NK-92 treated with Interleukin-12 subunit alpha and Interleukin-12 subunit beta, amount 100 ng/mL, for 24 hours (cell line): Measurements from ENCODE around the gene KRTAP5-9.
"Not testable (repeated sequence)": the region's sequence is repeated elsewhere in the genome, so short reads cannot be mapped to it uniquely, and the experiment has no call there.

Experiments used
- DNase-seq: peaks from one replicate; lab custom pipeline; 2025; lab: John Stamatoyannopoulos, UW

The KRTAP5-9 gene

DNA sequence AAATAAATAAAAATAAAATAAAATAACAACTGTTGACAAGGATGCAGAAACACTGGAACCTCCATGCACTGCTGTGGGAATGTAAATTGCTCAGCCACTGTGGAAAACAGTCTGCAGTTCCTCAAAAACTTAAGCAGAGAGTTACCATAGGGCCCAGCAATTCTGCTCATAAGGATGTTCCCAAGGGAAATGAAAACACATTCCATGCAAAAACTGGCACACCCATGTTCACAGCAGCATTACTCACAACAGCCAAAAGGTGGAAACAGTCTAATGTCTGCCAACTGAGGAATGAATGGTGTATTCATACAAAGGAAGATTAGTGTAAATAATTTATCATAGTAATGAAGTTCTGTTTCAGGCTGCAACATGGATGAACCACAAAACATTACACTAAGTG, 13.9 kb downstream of the KRTAP5-9 start:
- no peak for DNase-seq

DNA sequence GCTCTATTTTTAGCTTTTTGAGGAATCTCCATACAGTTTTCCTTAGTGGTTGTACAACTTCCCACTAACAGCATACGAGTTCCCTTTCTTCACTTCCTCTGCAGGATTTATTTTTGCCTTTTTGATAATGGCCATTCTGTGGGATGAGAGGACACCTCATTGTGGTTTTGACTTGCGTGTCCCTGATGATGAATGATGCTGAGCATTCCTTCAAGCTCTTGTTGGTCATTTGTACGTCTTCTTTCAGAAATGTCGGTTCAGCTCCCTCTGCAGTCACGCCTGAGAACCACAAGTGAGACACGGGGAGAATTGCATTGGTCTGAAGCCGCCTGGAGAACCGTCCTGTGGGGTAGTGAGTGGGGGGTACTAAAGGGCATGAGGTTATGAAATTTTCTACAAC, 15.2 kb downstream of the KRTAP5-9 start:
- no peak for DNase-seq

DNA sequence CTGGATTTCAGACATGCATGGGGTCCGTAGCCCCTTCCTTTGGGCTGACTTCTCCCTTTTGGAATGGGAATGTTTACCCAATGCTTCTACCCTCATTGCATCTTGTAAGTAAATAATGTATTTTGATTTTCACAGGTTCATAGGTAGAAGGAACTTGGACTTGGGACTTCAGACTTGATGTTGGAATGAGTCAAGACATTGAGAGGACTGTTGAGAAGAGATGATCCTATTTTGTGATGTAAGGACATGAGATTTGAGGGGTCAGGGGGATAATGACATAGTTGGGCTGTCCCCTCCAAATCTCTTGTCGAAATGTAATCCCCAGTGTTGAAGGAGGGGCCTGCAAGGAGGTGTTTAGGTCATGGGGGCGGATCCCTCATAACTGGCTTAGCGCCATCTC, 16.2 kb downstream of the KRTAP5-9 start:
- no peak for DNase-seq

DNA sequence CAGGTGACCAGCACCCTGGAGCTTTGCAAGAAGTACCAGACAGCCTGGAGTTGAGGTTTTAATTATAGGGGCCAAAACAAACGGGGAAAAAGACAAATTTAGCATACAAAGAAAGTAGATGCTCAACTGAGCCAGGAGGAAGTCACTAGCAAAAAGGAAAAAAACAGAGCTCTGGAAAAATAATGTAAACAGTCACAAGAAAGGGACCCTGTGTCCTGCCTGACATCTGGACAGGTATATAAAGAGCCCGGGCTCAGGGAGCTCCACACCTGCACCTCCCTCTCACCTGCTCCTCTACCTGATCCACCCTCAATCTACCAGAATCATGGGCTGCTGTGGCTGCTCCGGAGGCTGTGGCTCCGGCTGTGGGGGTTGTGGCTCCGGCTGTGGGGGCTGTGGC, 17.0 kb downstream of the KRTAP5-9 start, which contains the start of gene KRTAP5-10:
TSS of gene KRTAP5-10 (plus strand) at position 301 of the 400 bp plus-strand sequence. CDS start at position 326, 25 bp downstream.
- DNase-seq: no peak

DNA sequence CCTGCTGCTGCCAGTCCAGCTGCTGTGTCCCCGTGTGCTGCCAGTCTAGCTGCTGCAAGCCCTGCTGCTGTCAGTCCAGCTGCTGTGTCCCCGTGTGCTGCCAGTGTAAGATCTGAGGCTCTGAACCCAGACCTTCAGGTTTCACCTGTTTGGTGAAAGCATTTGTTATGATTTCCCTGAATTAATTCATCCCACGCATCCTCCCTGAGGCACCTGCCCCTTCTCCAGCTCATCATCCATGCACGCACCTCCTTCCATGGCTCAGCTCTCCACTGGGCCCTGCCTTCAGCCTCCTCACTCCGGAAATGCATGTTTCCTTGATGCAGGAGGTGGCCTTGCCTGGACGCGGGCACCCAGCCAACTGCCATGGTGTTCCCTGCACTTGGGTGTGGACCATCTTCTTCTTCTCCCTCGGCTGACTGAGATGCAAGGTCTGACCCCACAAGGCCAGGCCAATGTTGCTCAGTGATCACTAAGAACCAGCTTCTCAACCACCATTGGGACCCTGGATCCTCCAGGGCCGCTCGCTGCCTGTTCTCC, 17.9 kb downstream of the KRTAP5-9 start:
- no peak for DNase-seq

DNA sequence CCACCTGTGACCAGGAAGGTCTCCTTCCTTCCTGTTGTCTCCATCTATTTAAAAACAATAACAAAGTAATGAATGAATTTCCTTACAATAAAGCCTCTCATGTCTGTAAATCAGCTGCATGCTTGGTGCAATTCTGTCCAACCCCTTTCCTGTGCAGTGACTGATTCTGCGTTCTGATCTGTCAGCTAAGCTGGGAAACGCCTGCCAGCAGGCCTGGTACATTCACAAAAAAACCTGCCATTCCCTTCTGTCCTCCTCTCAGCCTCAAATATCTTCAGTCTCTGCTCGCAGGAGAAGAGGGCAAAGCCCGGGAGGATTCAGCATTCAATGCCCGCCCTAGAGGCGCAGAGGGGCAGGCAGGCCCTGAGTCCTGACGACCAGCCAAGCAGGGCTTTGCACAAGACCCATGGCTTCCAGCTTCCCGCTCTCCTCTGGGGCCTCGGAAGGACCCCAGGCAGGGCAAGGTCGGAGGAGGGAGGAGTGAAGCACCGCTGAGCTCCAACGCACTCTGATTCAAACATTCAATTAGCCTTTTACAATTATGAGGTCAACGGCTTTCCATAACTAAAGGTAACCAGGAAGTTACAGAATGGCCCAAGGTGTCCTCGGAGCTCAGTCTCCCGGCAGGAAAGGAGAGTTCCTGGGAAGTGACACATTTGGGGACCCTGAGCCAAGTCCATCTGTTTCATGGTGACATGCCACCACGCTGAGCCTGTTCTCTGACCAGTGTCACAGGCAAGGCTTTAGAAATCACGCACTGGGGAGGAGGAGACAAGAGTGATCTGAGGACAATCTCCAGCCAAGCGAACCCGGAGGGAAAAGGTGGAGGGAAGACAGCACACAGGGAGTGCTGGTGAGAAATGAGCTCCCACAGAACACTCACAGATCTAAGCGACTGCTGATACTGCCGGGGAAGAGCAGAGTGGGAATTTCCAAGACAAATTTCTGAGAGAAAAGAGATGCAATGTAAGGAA, 18.7 kb downstream of the KRTAP5-9 start:
- not testable (repeated sequence) for DNase-seq

DNA sequence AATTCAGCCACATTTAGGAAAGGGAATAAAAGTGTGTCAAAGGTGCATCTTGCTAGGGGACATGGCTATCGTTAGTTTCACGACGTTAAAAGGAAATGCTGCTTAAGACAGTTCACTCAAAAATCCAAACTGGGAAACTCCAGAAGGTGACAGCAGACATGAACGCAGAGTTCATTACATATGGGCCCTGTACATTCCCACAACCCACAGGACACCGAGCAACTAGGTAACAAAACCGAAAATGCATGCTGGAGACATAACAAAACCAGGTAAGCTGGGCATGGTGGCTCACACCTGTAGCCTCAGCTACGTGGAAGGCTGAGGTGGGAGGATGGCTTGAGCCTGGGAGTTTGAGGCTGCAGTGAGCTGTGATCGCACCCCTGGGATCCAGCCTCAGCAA, 19.4 kb downstream of the KRTAP5-9 start:
- DNase-seq: not testable (repeated sequence)

DNA sequence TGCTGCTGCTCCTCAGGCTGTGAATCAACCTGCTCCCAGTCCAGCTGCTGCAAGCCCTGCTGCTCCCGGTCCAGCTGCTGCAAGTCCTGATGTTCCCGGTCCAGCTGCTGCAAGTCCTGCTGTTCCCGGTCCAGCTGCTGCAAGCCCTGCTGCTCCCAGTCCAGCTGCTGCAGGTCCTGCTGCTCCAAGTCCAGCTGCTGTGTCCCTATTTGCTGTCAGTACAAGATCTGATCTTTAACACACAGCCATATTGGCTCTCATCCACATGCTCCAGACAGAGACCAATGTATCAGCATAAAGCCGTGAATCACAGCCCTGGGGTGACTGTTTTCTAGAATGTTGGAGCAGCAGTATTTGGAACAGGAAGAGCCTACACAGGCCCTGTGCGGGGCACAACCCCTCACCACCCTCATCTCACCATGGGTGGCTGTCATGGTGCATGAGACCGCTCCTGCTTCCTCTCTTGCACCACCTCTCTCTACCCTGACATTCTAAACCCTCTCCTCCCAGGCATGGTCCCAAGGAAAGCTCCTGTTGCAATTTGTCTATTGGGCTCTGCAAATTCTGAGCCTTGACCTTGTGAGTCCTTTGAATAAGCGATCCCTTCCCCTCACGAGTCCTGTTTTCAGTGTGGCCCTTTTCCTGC, 20.6 kb downstream of the KRTAP5-9 start:
- no peak for DNase-seq

DNA sequence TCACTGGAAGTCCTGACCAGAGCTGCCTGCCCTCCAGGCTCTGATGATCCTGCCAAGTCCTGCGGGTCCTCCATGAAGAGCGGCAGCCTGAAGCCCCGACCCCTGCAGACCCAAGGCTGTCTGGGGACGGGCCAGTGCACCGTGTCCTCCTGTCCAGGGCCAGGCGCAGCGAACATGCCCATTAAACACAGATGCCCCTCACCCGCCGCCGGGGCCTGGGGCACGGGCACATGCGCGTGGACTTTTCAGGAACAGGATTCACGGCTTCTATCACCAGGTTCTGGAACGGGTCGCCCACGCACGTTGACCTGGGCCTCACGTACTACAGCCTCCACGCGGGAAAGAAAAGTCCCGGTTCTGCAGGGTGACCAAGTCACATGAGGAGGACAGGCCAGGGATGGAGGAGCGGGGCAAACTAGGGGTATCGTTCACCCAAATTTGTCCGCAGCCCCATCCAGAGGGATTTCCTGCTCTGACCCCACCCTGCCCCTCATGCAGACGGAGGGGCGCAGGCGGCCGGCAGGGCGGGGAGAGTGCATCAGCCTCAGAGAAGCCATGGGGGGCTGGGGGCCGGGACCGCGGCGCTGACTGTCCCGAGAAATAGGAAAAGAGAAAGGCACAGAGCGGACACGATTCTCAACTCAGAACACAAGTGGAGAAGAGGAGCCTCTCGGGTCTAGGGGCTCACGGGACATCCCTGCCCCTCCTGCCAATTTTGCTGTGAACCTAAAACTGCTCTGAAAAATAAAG, 23.1 kb downstream of the KRTAP5-9 start:
- not testable (repeated sequence) for DNase-seq

DNA sequence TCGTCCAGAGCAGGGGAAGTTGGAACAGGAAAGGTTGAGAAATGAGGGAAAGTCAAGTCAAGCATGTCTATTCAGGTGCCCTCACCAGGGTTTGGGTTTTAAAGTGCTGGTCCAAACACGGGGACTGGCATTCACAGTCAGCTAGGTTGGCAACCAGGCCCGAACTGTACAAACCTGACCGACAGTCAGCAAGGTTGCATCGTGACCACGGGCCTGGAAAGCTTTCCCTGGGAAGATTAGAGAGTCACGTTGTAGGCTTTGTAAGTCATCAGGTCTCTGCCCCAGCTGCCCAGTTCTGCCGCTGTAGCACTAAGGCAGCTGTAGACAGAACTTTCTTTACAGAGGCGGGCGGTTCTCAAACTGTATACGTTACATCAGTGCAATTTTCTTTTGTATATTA, 24.6 kb downstream of the KRTAP5-9 start:
- no peak for DNase-seq

DNA sequence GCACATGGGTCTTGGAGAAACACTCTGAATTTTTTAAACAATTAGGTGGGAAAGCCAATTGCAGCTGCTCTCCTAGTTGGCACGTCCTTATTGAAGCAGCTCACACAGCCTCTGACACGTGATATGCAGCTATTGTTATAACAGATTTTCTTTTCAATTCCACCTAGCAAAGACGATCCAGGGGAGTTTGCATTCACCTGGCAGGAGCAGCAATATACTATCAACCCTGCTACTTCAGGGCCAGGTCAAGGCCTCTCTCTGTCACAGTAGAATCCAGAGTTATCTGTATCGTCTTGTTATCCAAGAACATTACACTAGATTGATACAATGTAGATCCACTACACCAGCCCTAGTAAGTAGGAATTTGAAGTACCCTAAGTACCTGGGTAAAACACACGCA, 26.2 kb downstream of the KRTAP5-9 start:
- no peak for DNase-seq

DNA sequence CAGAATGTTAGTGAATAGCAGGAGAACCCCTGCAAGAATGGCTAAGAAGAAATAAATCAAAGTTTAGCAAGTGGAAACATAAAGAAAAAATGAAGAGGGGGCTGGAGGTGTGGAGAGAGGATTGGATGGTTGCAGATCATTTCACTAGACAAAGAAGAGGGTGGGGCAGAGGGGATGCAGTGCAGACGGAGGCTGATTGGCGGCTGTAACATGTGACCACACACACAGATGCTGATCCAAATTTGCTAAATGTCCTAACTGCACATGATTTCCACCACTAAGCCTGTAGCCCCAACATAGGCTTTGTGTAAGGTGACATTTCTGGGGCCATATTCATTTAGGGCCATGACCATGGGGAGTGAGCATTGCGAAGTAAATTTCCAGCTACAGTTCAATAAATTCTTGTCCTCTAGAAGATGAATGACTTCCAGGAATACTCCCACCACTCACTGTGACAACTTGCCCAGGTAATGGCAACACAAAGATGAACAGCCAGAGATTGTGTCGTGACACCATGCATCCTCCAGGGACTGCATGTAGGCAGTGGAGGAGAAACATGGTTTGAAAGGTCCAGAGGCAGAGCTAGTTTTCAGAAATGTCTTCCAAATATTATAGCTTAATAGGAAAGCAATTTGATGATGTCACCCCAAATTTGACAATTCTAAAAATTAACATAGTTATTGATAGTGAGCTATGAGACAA, 27.7 kb downstream of the KRTAP5-9 start:
- DNase-seq: no peak

DNA sequence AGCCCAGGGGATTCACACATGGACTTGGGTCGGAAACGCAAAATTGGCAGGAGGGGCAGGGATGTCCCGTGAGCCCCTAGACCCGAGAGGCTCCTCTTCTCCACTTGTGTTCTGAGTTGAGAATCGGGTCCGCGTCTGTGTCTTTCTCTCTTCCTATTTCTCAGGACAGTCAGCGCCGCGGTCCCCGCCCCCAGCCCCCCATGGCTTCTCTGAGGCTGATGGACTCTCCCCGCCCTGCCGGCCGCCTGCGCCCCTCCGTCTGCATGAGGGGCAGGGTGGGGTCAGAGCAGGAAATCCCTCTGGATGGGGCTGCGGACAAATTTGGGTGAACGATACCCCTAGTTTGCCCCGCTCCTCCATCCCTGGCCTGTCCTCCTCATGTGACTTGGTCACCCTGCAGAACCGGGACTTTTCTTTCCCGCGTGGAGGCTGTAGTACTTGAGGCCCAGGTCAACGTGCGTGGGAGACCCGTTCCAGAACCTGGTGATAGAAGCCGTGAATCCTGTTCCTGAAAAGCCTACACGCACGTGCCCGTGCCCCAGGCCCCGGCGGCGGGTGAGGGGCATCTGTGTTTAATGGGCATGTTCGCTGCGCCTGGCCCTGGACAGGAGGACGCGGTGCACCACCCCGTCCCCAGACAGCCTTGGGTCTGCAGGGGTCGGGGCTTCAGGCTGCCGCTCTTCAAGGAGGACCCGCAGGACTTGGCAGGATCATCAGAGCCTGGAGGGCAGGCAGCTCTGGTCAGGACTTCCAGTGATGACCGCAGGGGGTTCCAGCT, 28.7 kb downstream of the KRTAP5-9 start:
- DNase-seq: not testable (repeated sequence)

DNA sequence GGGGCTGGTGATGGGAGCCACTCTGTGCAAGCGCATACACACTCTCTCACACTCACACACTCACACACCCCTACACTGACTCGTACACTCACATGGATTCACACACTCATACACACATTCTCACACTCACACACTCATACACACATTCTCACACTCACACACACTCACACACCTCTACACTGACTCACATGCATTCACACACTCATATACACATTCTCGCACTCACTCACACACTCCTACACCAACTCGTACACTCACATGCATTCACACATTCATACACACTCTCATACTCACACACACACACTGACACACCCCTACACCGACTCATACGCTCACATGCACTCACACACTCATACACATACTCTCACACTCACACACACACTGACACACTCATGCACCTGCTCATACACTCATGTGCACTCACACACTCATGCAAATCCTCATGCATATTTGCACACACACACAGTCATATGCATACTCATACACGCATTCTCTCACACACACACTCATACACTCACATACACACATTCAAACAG, 29.3 kb downstream of the KRTAP5-9 start:
- DNase-seq: no peak

DNA sequence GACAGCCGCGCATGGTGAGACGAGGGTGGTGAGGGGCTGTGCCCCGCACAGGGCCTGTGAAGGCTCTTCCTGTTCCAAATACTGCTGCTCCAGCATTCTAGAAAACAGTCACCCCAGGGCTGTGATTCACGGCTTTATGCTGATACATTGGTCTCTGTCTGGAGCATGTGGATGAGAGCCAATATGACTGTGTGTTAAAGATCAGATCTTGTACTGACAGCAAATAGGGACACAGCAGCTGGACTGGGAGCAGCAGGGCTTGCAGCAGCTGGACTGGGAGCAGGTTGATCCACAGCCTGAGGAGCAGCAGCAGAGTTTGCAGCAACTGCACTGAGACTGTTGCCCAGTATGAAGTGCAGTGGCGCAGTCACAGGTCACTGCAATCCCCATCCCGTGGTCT, 31.3 kb downstream of the KRTAP5-9 start:
- not testable (repeated sequence) for DNase-seq

DNA sequence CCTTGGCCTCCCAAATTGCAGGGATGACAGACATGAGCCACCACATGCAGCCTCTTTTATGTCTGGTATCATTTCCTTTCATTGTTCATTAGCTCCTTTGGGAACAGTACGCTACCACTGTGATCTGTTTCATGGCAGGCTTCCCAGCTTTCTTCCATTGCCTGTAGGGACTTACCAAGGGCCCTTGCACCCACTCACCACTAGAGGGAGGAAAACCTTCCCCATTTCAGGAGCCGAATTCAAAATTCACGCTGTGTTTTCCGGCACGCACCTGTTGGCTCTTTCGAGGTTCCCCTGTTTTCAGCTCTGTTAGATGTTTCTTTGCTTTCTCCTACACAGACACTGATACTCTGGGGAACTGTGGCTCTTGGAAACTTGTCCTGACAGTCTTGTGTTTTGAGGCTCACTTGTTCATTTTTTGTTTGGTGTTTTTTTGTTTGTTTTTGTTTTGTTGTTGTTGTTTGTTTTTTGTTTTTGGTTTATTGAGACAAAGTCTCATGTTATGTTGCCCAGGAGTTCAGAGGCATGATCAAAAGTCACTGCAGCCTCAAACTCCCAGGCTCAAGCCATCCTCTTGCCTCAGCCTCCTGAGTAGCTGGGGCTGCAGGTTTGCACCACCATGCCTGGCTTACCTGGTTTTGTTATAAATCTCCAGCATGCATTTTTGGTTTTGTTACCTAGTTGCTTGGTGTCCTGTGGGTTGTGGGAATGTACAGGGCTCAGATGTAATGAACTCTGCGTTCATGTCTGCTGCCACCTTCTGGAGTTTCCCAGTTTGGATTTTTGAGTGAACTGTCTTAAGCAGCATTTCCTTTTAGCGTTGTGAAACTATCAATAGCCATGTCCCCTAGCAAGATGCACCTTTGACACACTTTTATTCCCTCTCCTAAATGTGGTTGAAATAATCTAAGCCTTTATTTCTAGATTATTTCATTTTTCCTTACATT, 32.1 kb downstream of the KRTAP5-9 start:
- no peak for DNase-seq

DNA sequence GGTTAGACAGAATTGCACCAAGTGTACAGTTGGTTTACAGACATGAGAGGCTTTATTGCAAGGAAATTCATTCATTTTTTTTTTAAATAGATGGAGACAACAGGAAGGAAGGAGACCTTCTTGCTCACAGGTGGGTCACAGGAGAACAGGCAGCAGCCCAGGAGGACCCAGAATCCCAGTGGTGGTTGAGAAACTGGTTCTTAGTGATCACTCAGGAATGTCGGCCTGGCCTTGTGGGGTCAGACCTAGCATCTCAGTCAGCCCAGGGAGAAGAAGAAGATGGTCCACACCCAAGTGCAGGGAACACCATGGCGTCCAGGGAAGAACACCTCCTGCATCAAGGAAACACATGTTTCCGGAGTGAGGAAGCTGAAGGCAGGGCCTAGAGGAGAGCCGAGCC, 33.6 kb downstream of the KRTAP5-9 start:
- no peak for DNase-seq

DNA sequence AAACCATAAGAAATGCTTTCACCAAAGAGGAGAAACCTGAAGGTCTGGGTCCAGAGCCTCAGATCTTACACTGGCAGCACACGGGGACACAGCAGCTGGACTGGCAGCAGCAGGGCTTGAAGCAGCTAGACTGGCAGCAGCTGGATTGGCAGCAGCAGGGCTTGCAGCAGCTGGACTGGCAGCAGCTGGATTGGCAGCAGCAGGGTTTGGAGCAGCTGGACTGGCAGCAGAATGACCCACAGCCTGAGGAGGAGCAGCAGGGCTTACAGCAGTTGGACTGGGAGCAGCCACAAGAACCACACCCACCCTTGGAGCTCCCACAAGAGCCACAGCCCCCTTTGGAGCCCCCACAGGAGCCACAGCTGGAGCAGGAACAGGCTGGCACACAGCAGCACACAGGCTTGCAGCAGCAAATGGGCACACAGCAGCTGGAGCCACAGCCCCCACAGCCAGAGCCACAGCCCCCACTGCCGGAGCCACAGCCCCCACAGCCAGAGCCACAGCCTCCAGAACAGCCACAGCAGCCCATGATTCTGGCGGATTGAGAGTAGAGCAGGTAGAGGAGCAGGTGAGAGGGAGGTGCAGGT, 34.2 kb downstream of the KRTAP5-9 start, which contains the start of gene KRTAP5-11:
TSS of gene KRTAP5-11 (minus strand) at position 567 of the 587 bp plus-strand sequence. CDS start at position 529, 38 bp downstream.
- DNase-seq: no peak

DNA sequence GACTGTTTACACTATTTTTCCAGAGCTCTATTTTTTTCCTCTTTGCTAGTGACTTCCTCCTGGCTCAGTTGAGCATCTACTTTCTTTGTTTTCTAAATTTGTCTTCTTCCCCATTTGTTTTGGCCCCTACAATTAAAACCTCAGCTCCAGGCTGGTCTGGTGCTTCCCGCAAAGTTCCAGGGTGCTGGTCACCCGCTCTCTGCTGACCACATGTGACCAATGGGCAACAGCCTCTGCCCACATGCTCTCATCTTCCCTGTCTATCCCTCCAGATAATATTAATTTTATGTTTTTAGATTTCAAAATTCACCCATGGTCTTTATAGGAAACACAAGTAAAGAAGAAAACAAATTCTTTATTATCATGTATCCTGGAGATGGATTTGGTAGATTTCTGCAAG, 34.7 kb downstream of the KRTAP5-9 start:
- not testable (repeated sequence) for DNase-seq
